Endothelial cell of umbilical vein (primary cell): ENCODE measurements around the gene PCP4L1. TPM values are rescaled to one million over a fixed set of nuclear protein-coding genes. Genes with fewer than 3 reads are reported as not detected.

Experiments used
- BruUV-seq: library from RNA; stranded (reverse); fragments of 400-500 nt; replicated peaks from 2 replicates; lab custom pipeline; 2021; lab: Mats Ljungman, UMichigan
- CTCF ChIA-PET: fragments of 300-600, 350-600 bp; sonication (Branson Sonifier 250); formaldehyde crosslinking; loops from one replicate; lab custom pipeline; 2021; ENCODE audit warnings: antibody characterized with exemption, inconsistent platforms; lab: Charles Lee
- POLR2A ChIA-PET: fragments of 300-600, 350-600 bp; sonication (Branson Sonifier 250); formaldehyde crosslinking; loops from one replicate; lab custom pipeline; 2021; ENCODE audit warnings: antibody characterized with exemption, inconsistent platforms; lab: Charles Lee
- DNase-seq: peaks from one replicate; pipeline ENCODE4 v3.0.0-alpha.2; 2011; ENCODE audit warnings: low read depth, low spot score
- FAIRE-seq: peaks from 2 replicates; lab custom pipeline; 2011; peaks lifted over from hg19 to GRCh38; lab: Jason Lieb, UNC
- H2AFZ ChIP-seq: 2 replicates; pipeline ENCODE4 v1.6.0; 2012; ENCODE audit warnings: low read depth, low read length, control low read depth, inconsistent platforms
- H3K27ac ChIP-seq: 2 replicates; pipeline ENCODE4 v1.5.1; 2011; ENCODE audit warnings: low read depth, mild to moderate bottlenecking, control low read depth, low read length, moderate library complexity; ENCODE audit not compliant: insufficient read depth
- H3K27me3 ChIP-seq, 2 experiments: 2 replicates each; pipeline versions ENCODE4 v1.6.0 to v1.6.1; 2011; ENCODE audit warnings: low read length in 2 of 2, mixed read lengths in 1 of 2; ENCODE audit not compliant: control insufficient read depth in 2 of 2, insufficient read depth in 2 of 2
- H3K36me3 ChIP-seq, 2 experiments: 2 replicates in 1 of 2; 3 replicates in 1 of 2; pipeline ENCODE4 v1.5.1; 2011; ENCODE audit warnings: low read length in 2 of 2, mild to moderate bottlenecking in 1 of 2, moderate library complexity in 1 of 2; ENCODE audit not compliant: control insufficient read depth in 2 of 2, insufficient read depth in 2 of 2; ENCODE audit errors: extremely low read depth in 1 of 2
- H3K4me1 ChIP-seq: 3 replicates; pipeline ENCODE4 v1.5.1; 2011; ENCODE audit warnings: mild to moderate bottlenecking, low read length; ENCODE audit not compliant: control insufficient read depth, insufficient read depth; ENCODE audit errors: extremely low read depth
- H3K4me2 ChIP-seq: 2 replicates; pipeline ENCODE4 v1.6.1; 2011; ENCODE audit warnings: low read length, control low read depth, mixed read lengths; ENCODE audit not compliant: insufficient read depth
- H3K4me3 ChIP-seq, 3 experiments: fragments of 200-600 bp in 1 of 3; sonication (generic), shearing (Covaris generic) in 1 of 3; replicated peaks in 1 of 3; 2 replicates each; pipeline ENCODE4 v1.5.1; 2011 to 2016; ENCODE audit warnings: control low read depth in 3 of 3, low read length in 3 of 3, mild to moderate bottlenecking in 2 of 3, inconsistent platforms in 1 of 3, low read depth in 1 of 3, moderate library complexity in 1 of 3; ENCODE audit not compliant: insufficient read depth in 1 of 3
- H3K79me2 ChIP-seq: 2 replicates; pipeline ENCODE4 v1.6.0; 2012; ENCODE audit warnings: low read length, inconsistent platforms; ENCODE audit not compliant: control insufficient read depth, insufficient read depth
- H3K9ac ChIP-seq: replicated peaks from 2 replicates; pipeline ENCODE3; 2011; ENCODE audit warnings: low read length, control low read depth; ENCODE audit not compliant: insufficient read depth; ENCODE audit errors: extremely low read depth
- H3K9me1 ChIP-seq: replicated peaks from 3 replicates; pipeline ENCODE4 v1.6.0; 2011; ENCODE audit warnings: mild to moderate bottlenecking, low read length; ENCODE audit not compliant: control insufficient read depth, insufficient read depth; ENCODE audit errors: extremely low read depth
- H3K9me3 ChIP-seq: replicated peaks from 2 replicates; pipeline ENCODE4 v1.5.1; 2012; ENCODE audit warnings: low read length, inconsistent platforms; ENCODE audit not compliant: control insufficient read depth, insufficient read depth
- H4K20me1 ChIP-seq: replicated peaks from 2 replicates; pipeline ENCODE3; 2011; ENCODE audit warnings: mild to moderate bottlenecking, low read length; ENCODE audit not compliant: control insufficient read depth, insufficient read depth; ENCODE audit errors: extremely low read depth
- CTCF ChIP-seq, 2 donors: IDR thresholded peaks; 1 replicate in 1 of 2; 2 replicates in 1 of 2; pipeline ENCODE4 v1.5.1; 2011; ENCODE audit warnings: low read length in 2 of 2, mild to moderate bottlenecking in 2 of 2, moderate library complexity in 2 of 2, control low read depth in 1 of 2, inconsistent platforms in 1 of 2, low read depth in 1 of 2; ENCODE audit not compliant: insufficient read depth in 1 of 2; ENCODE audit errors: extremely low read depth in 1 of 2
- GATA2 ChIP-seq: IDR thresholded peaks from 2 replicates; pipeline ENCODE4 v1.7.0; 2011; ENCODE audit warnings: low read depth, mild to moderate bottlenecking, moderate library complexity, mixed read lengths, low read length; ENCODE audit not compliant: insufficient read length, insufficient read depth
- JUN ChIP-seq: IDR thresholded peaks from 2 replicates; pipeline ENCODE4 v1.6.1; 2011; ENCODE audit warnings: borderline replicate concordance, low read depth; ENCODE audit not compliant: insufficient read length, insufficient read depth
- MYC ChIP-seq: IDR thresholded peaks from one replicate; pipeline ENCODE4 v1.6.1; 2011; ENCODE audit warnings: mild to moderate bottlenecking, low read depth, low read length
- POLR2A ChIP-seq: IDR thresholded peaks from 2 replicates; pipeline ENCODE4 v1.6.1; 2012; ENCODE audit warnings: low read depth, mild to moderate bottlenecking, control low read depth, low read length
- POLR2AphosphoS5 ChIP-seq: IDR thresholded peaks from 2 replicates; pipeline ENCODE4 v1.6.1; 2012; ENCODE audit warnings: low read depth, mild to moderate bottlenecking, control low read depth, low read length, moderate library complexity; ENCODE audit not compliant: insufficient read depth
- dilution Hi-C: fragments of 300-500 bp; cut with MboI; formaldehyde crosslinking; loops from one replicate; pipeline ENCODE4 v1.15.0; 2019; ENCODE audit warnings: low sequenced_read_pairs; ENCODE audit not compliant: extremely low pct_ligation_motif_present
- intact Hi-C: fragments of 100-400 bp; cut with micrococcal nuclease; formaldehyde crosslinking; loops from one replicate; pipeline ENCODE4 v1.10.0; 2022
- polyA plus RNA-seq, 4 experiments: library from polyadenylated mRNA; depleted of rRNA in 3 of 4; stranded (reverse) in 3 of 4; unstranded in 1 of 4; fragments of >200 nt; gene quantifications; 2 replicates each; pipeline versions ENCODE4 v1.2.1 to v1.2.3, GENCODE V29; 2011 to 2012; ENCODE audit warnings: missing spikeins in 1 of 4
- total RNA-seq: library from RNA; stranded (reverse); gene quantifications from 2 replicates; pipeline ENCODE4 v1.2.3, GENCODE V29; 2021

Gene PCP4L1
- total and polyA plus RNA-seq, 2 donors (not counting 3 experiments of a cell fraction or from before 2014, with no cell fraction given) = not detected

GRCh38 chr1:161227196-161227871 is 31.2 kb upstream of the PCP4L1 start:
- no peaks in the 10 kb centered on the region for H3K27me3 ChIP-seq
- H3K9me3 ChIP-seq = no peaks in the 10 kb centered on the region
- peak overlapping the region; percentile 28 for H3K9ac ChIP-seq
- DNase-seq (peak; percentile 72), FAIRE-seq (peak; percentile 88)
- H3K27ac ChIP-seq = peak overlapping the region; percentile 25
- peaks cover 18% of the 10 kb centered on the region for H3K4me1 ChIP-seq
- H3K4me3 ChIP-seq = peak overlapping the region in 2 of 3 experiments; percentile 29 to 83
- H3K9me1 ChIP-seq = no peaks in the 10 kb centered on the region
- TF ChIP-seq POLR2AphosphoS5 = peak; percentile 26
- TF ChIP-seq MYC = no peak
- no peak for TF ChIP-seq GATA2
- TF ChIP-seq CTCF (IDR thresholded peaks at IDR 0.05; ENCODE audit: extremely low read depth in 1 of 2, insufficient read depth in 1 of 2, low read depth in 1 of 2, low read length in 2 of 2) = peak; percentile 76 to 78
- no peak for TF ChIP-seq JUN
- peak; percentile 59 for TF ChIP-seq POLR2A
- dilution Hi-C loops = no loop called here
- intact Hi-C loops = loop anchor here (1.0 kb wide), 4 partner anchors 64 to 155 kb away; partner anchors contain the start of gene SDHC
- peak overlapping the region; percentile 80 for H3K4me2 ChIP-seq
- no TSS peak for BruUV-seq
- peaks cover 10% of the 10 kb centered on the region in 2 experiments for H3K36me3 ChIP-seq
- H3K79me2 ChIP-seq = no peaks in the 10 kb centered on the region
- no peaks in the 10 kb centered on the region for H4K20me1 ChIP-seq
- CTCF ChIA-PET = interaction anchor here (0.6 to 6.9 kb wide), 23 partner anchors 8 to 156 kb away, joined by 3 to 156 read pairs (median 5); partner anchors contain the start of genes ADAMTS4, CFAP126, FCER1G and NDUFS2
- POLR2A ChIA-PET = no interaction called here
- H2AFZ ChIP-seq = peak overlapping the region; percentile 75
